ENCODE measurements around the gene NADK. TPM values are rescaled to one million over a fixed set of nuclear protein-coding genes. Genes with fewer than 3 reads are reported as not detected.

NADK gene
- total RNA-seq, 2 donors from 2014 or later, result 51.7 to 56.3 TPM

DNA sequence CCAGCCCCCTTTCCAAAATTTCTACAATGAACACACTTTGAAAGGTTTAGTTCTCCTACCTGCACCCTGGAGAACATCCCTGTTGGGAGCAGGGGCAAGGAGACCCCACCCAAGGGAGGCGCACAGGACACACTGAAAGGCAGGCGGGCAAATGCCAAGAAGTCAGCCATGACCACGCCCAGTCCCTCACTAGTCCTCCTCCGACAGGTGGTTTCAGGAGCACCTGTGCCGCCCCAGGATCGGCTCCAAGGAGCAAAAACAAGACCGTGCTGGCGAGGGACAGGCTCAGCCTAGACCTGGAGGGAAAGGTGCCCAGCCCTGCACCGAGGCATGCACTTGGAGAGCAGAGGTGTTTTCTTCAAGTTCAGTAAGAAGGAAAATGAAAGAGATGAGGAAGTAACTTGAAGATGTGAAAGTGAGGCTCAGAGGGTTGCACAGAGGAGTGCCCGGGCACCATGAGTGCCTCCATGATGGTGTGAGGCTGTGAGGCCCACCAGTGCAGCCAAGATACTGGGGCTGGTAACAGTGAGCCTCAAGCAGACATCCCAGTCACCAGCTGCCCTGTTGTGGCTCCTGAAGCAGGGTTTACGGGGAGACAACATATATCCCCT, 19.6 kb upstream of the NADK start:
- no peaks in the 10 kb centered on the region for H3K4me1 ChIP-seq
- intact Hi-C loops (cut with DNase I), result no loop called here
- no peaks in the 10 kb centered on the region for H3K27me3 ChIP-seq
- no peak overlapping the region for H3K27ac ChIP-seq
- no peak overlapping the region for H3K4me3 ChIP-seq
- no peak for DNase-seq
- TF ChIP-seq POLR2A (IDR thresholded peaks at IDR 0.05), result no peak
- TF ChIP-seq, protein P1, sequence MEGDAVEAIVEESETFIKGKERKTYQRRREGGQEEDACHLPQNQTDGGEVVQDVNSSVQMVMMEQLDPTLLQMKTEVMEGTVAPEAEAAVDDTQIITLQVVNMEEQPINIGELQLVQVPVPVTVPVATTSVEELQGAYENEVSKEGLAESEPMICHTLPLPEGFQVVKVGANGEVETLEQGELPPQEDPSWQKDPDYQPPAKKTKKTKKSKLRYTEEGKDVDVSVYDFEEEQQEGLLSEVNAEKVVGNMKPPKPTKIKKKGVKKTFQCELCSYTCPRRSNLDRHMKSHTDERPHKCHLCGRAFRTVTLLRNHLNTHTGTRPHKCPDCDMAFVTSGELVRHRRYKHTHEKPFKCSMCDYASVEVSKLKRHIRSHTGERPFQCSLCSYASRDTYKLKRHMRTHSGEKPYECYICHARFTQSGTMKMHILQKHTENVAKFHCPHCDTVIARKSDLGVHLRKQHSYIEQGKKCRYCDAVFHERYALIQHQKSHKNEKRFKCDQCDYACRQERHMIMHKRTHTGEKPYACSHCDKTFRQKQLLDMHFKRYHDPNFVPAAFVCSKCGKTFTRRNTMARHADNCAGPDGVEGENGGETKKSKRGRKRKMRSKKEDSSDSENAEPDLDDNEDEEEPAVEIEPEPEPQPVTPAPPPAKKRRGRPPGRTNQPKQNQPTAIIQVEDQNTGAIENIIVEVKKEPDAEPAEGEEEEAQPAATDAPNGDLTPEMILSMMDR (IDR thresholded peaks at IDR 0.05), result no peak
- ATAC-seq, result no peak
- H3K36me3 ChIP-seq (replicated peaks in 1 of 2; ENCODE audit: insufficient read depth in 1 of 2, low read depth in 2 of 2), result peaks cover 0 to 11% of the 10 kb centered on the region in 2 donors
- 82 to 94% methylated on average over 10 of the region's 11 CpGs for WGBS, 2 donors
- H3K9me3 ChIP-seq, result no peaks in the 10 kb centered on the region

DNA sequence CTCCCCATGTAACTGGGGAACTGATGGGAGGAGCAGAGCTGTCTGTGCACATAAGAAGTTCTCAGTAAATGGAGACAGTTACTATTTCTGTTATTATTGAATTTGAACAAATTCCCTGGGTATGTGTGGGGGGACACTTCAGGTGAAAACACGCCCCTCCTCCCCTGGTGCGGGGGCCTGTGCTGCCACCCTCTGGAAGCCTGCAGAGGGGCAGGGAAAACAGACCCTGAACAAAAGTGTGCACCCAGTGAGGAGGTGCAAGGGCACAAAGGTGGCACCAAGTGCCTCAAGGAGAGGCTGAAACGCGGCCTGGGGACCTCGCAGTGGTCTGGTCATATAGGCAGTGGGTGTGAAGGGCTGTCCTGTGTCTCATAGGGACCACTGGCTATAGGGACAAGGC, 18.2 kb upstream of the NADK start:
- H3K27me3 ChIP-seq, result no peaks in the 10 kb centered on the region
- ATAC-seq (no peak), DNase-seq (no peak)
- no peak overlapping the region for H3K4me3 ChIP-seq
- TF ChIP-seq POLR2A (IDR thresholded peaks at IDR 0.05), result no peak
- TF ChIP-seq, protein P1 (IDR thresholded peaks at IDR 0.05), result peak in 2 of 7 experiments; percentile 8 to 23
- no peak overlapping the region for H3K27ac ChIP-seq
- intact Hi-C loops (cut with DNase I), result no loop called here
- peaks cover 0 to 14% of the 10 kb centered on the region in 2 donors for H3K36me3 ChIP-seq (replicated peaks in 1 of 2; ENCODE audit: insufficient read depth in 1 of 2, low read depth in 2 of 2)
- 81 to 84% methylated on average over 5 of the region's 5 CpGs for WGBS, 2 donors
- no peaks in the 10 kb centered on the region for H3K4me1 ChIP-seq
- no peaks in the 10 kb centered on the region for H3K9me3 ChIP-seq

- Histone ChIP-seq H3K4me3 (no peak overlapping the region), H3K4me1 (no peaks in the 10 kb centered on the region), H3K36me3 (replicated peaks in 1 of 2; ENCODE audit: insufficient read depth in 1 of 2, low read depth in 2 of 2) (peaks cover 0 to 19% of the 10 kb centered on the region in 2 donors), H3K9me3 (no peaks in the 10 kb centered on the region), H3K27ac (no peak overlapping the region), H3K27me3 (no peaks in the 10 kb centered on the region)
- 91 to 95% methylated on average over 10 of the region's 10 CpGs for WGBS, 2 donors
- no peak for DNase-seq
- intact Hi-C loops (cut with DNase I), result no loop called here
- ATAC-seq, result no peak
- TF ChIP-seq POLR2A (IDR thresholded peaks at IDR 0.05), result no peak
- TF ChIP-seq, protein P1 (IDR thresholded peaks at IDR 0.05), result no peak
Measured at GRCh38 chr1:1794999-1795398, 16.7 kb upstream of the NADK start.

DNA sequence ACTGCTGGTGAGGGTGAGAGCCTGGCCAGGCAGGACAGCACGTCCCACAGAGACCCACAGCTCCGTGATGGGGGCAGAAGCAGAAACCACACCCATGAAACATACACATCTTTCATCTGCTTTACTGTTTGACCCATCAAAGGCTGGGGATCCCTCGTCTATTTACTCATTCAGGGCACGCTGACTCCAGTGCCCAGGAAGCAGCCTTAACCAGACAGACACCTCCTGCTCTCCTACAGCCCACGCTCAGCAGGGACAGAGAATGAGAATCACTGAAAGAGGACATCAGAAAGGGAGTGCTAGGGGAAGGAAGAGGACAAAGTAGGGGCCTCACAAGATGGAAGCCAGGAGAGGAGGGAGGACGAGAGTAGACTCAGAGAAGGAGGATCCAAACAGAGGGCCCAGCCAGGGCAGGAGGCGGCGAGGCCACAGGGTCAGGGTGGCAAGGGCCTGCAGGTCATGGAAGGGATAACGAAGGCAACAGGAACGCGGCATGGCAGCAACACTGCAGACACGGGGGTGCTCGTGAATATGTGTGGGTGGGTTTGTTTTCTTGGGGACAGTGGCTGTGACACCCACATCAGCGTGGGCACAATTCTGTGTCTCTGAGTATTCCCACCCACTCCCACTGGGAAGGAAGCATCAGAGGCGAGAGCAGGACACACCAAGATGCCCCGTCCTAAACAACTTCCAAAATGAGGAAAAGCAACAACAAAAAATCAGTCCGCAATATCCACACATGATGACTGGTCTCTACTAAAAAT, 15.4 kb upstream of the NADK start:
- intact Hi-C loops (cut with DNase I), result no loop called here
- DNase-seq, result no peak
- Histone ChIP-seq H3K4me3 (no peak overlapping the region), H3K36me3 (replicated peaks in 1 of 2; ENCODE audit: insufficient read depth in 1 of 2, low read depth in 2 of 2) (peaks cover 3 to 28% of the 10 kb centered on the region in 2 donors), H3K4me1 (no peaks in the 10 kb centered on the region), H3K27me3 (no peaks in the 10 kb centered on the region), H3K9me3 (no peaks in the 10 kb centered on the region), H3K27ac (no peak overlapping the region)
- 89 to 91% methylated on average over 16 to 17 of the region's 17 CpGs for WGBS, 2 donors
- no peak for ATAC-seq
- no peak for TF ChIP-seq POLR2A (IDR thresholded peaks at IDR 0.05)
- TF ChIP-seq, protein P1 (IDR thresholded peaks at IDR 0.05), result no peak
